Measurements from ENCODE around the gene TBL1X.

The TBL1X gene

GRCh38 chrX:9561199-9561598 lies 96.3 kb downstream of the TBL1X start:
- H3K27ac ChIP-seq, result no peak overlapping the region
- TF ChIP-seq ZFX (IDR thresholded peaks at IDR 0.05), result no peak
- no peak for TF ChIP-seq CTCF (conservative IDR thresholded peaks at IDR 0.05)

GRCh38 chrX:9562851-9563250 lies 98.0 kb downstream of the TBL1X start:
- TF ChIP-seq CTCF (conservative IDR thresholded peaks at IDR 0.05) (no peak), ZFX (IDR thresholded peaks at IDR 0.05) (no peak)

GRCh38 chrX:9566150-9566621 lies 101.3 kb downstream of the TBL1X start:
- no peak overlapping the region for H3K27ac ChIP-seq
- TF ChIP-seq CTCF (conservative IDR thresholded peaks at IDR 0.05), result no peak
- TF ChIP-seq ZFX (IDR thresholded peaks at IDR 0.05), result no peak

More at GRCh38 chrX:9562851-9563250, 98.0 kb downstream of the TBL1X start:
- H3K27ac ChIP-seq, result no peak overlapping the region

- TF ChIP-seq CTCF (conservative IDR thresholded peaks at IDR 0.05), result no peak
- no peak for TF ChIP-seq ZFX (IDR thresholded peaks at IDR 0.05)
- H3K27ac ChIP-seq, result no peak overlapping the region
Observed at GRCh38 chrX:9569876-9570301, 105.0 kb downstream of the TBL1X start.

GRCh38 chrX:9573282-9574106 lies 108.6 kb downstream of the TBL1X start:
- TF ChIP-seq CTCF (conservative IDR thresholded peaks at IDR 0.05) (no peak), ZFX (IDR thresholded peaks at IDR 0.05) (no peak)
- H3K27ac ChIP-seq, result no peak overlapping the region

GRCh38 chrX:9576059-9576458 lies 111.2 kb downstream of the TBL1X start:
- TF ChIP-seq CTCF (conservative IDR thresholded peaks at IDR 0.05) (no peak), ZFX (IDR thresholded peaks at IDR 0.05) (no peak)
- no peak overlapping the region for H3K27ac ChIP-seq

GRCh38 chrX:9577555-9577954 lies 112.7 kb downstream of the TBL1X start:
- no peak overlapping the region for H3K27ac ChIP-seq
- TF ChIP-seq CTCF (conservative IDR thresholded peaks at IDR 0.05) (no peak), ZFX (IDR thresholded peaks at IDR 0.05) (no peak)
